OCI-LY7 (cell line): ENCODE data around the gene PHF20. TPM values are rescaled to one million over a fixed set of nuclear protein-coding genes. Genes with fewer than 3 reads are reported as not detected.

ENCODE experiments used
- BruUV-seq: library from RNA; stranded (reverse); fragments of 400-500 nt; replicated peaks from 2 replicates; lab custom pipeline; 2021; lab: Mats Ljungman, UMichigan
- CTCF ChIA-PET: fragments of 300-600 bp; sonication (Branson Sonifier 250); formaldehyde crosslinking; loops from one replicate; lab custom pipeline; 2022; ENCODE audit warnings: antibody characterized with exemption; ENCODE audit not compliant: unreplicated experiment; lab: Charles Lee
- POLR2A ChIA-PET: fragments of 300-600 bp; sonication (Branson Sonifier 250); formaldehyde crosslinking; loops from one replicate; lab custom pipeline; 2022; ENCODE audit warnings: antibody characterized with exemption; lab: Charles Lee
- DNase-seq: peaks from one replicate; pipeline ENCODE4 v3.0.0-alpha.2; 2015; ENCODE audit warnings: low spot score
- H2AFZ ChIP-seq: fragments of 200-600 bp; sonication (generic), shearing (Covaris generic); 2 replicates; pipeline ENCODE4 v1.6.1; 2014; ENCODE audit warnings: mild to moderate bottlenecking, antibody characterized with exemption, low read length, moderate library complexity
- H3K27ac ChIP-seq: fragments of 200-600 bp; sonication (generic); 2 replicates; pipeline ENCODE4 v1.5.1; 2014; ENCODE audit warnings: mixed run types, low read depth, mild to moderate bottlenecking, moderate library complexity, low read length, inconsistent platforms; ENCODE audit not compliant: poor library complexity, severe bottlenecking
- H3K36me3 ChIP-seq: fragments of 200-600 bp; sonication (generic); 2 replicates; pipeline ENCODE4 v1.6.1; 2014; ENCODE audit warnings: mild to moderate bottlenecking, antibody characterized with exemption, low read length, moderate library complexity, mixed read lengths; ENCODE audit not compliant: insufficient read depth
- H3K4me1 ChIP-seq: fragments of 200-600 bp; sonication (generic); 2 replicates; pipeline ENCODE4 v1.5.1; 2014; ENCODE audit warnings: mild to moderate bottlenecking, low read length; ENCODE audit not compliant: insufficient read depth, poor library complexity, severe bottlenecking
- H3K4me2 ChIP-seq: fragments of 200-600 bp; sonication (generic); 2 replicates; pipeline ENCODE4 v1.6.1; 2014; ENCODE audit warnings: mild to moderate bottlenecking, low read length
- H3K4me3 ChIP-seq: fragments of 200-600 bp; sonication (generic); 2 replicates; pipeline ENCODE4 v1.5.1; 2014; ENCODE audit warnings: mild to moderate bottlenecking, low read depth, low read length; ENCODE audit not compliant: poor library complexity, severe bottlenecking
- H3K79me2 ChIP-seq: fragments of 200-600 bp; sonication (generic); 2 replicates; pipeline ENCODE4 v1.6.1; 2016; ENCODE audit warnings: low read depth, mild to moderate bottlenecking, low read length, moderate library complexity, mixed read lengths; ENCODE audit not compliant: insufficient read depth
- H3K9me2 ChIP-seq: fragments of 200-600 bp; sonication (generic); 2 replicates; pipeline ENCODE4 v1.6.1; 2016; ENCODE audit warnings: mild to moderate bottlenecking, low read length, mixed read lengths; ENCODE audit not compliant: insufficient read depth
- H3K9me3 ChIP-seq: fragments of 200-600 bp; sonication (generic); 2 replicates; pipeline ENCODE4 v1.6.1; 2014; ENCODE audit warnings: mild to moderate bottlenecking, mixed run types, low read length, mixed read lengths
- H4K20me1 ChIP-seq: fragments of 200-600 bp; sonication (generic); 2 replicates; pipeline ENCODE4 v1.6.1; 2014; ENCODE audit warnings: mild to moderate bottlenecking, antibody characterized with exemption, low read length, moderate library complexity, mixed read lengths; ENCODE audit not compliant: insufficient read depth
- CTCF ChIP-seq: fragments of 200-600 bp; sonication (generic); conservative IDR thresholded peaks from 2 replicates; pipeline ENCODE4 v1.5.1; 2014; ENCODE audit warnings: mild to moderate bottlenecking, antibody characterized with exemption, low read length, moderate library complexity, mixed read lengths
- EZH2phosphoT487 ChIP-seq: fragments of 200-600 bp; sonication (generic); IDR thresholded peaks from 2 replicates; pipeline ENCODE4 v1.6.1; 2018; ENCODE audit warnings: low read depth, borderline replicate concordance, mild to moderate bottlenecking, mixed run types, antibody characterized with exemption, low read length, moderate library complexity, mixed read lengths
- intact Hi-C: fragments of 100-400 bp; cut with micrococcal nuclease; formaldehyde crosslinking; loops from one replicate; pipeline ENCODE4 v1.10.0; 2022; ENCODE audit not compliant: unreplicated experiment
- total RNA-seq, 2 experiments: library from RNA; depleted of rRNA in 1 of 2; stranded (reverse); fragments of >200 nt in 1 of 2; shearing (Covaris generic) in 1 of 2; gene quantifications; 2 replicates each; pipeline ENCODE4 v1.2.3, GENCODE V29; 2014 to 2022

The PHF20 gene
- total RNA-seq, 2 experiments from 2014 or later: 37.9 to 47.8 TPM

GRCh38 chr20:35988910-35989463 is 217.2 kb downstream of the PHF20 start:
- intact Hi-C loops: no loop called here
- Histone ChIP-seq H3K4me1 (peaks cover 25% of the 10 kb centered on the region), H3K9me3 (no peaks in the 10 kb centered on the region), H3K27ac (no peak overlapping the region), H3K79me2 (no peaks in the 10 kb centered on the region), H3K36me3 (no peaks in the 10 kb centered on the region), H2AFZ (no peak overlapping the region), H4K20me1 (no peaks in the 10 kb centered on the region), H3K4me3 (no peak overlapping the region), H3K4me2 (no peak overlapping the region), H3K9me2 (no peaks in the 10 kb centered on the region)
- DNase-seq: no peak
- no TSS peak for BruUV-seq
- TF ChIP-seq EZH2phosphoT487 (no peak), CTCF (no peak)
- ChIA-PET POLR2A (no interaction called here), CTCF (no interaction called here)

- no peak overlapping the region for H3K27ac ChIP-seq
- intact Hi-C loops: no loop called here
Measured at GRCh38 chr20:35991142-35991771, 219.4 kb downstream of the PHF20 start.

More at GRCh38 chr20:35991142-35991771, 219.4 kb downstream of the PHF20 start:
- H4K20me1 ChIP-seq: no peaks in the 10 kb centered on the region
- ChIA-PET CTCF (interaction anchor here (0.6 to 1.1 kb wide), 2 partner anchors 36 to 154 kb away, joined by 3 read pairs; no protein-coding TSS in a partner anchor), POLR2A (interaction anchor here (0.6 to 3.2 kb wide), 5 partner anchors 13 to 171 kb away, joined by 3 to 16 read pairs (median 7); partner anchors contain the start of gene SCAND1)
- no peaks in the 10 kb centered on the region for H3K9me2 ChIP-seq
- H3K4me3 ChIP-seq: no peak overlapping the region
- TF ChIP-seq CTCF (peak; percentile 82), EZH2phosphoT487 (no peak)
- BruUV-seq: no TSS peak
- no peaks in the 10 kb centered on the region for H3K36me3 ChIP-seq
- no peaks in the 10 kb centered on the region for H3K79me2 ChIP-seq
- peaks cover 20% of the 10 kb centered on the region for H3K4me1 ChIP-seq
- 0 out of 2 replicates have a peak overlapping the region, but pooled peaks have one; percentile 26 for H2AFZ ChIP-seq
- peak; percentile 68 for DNase-seq
- no peaks in the 10 kb centered on the region for H3K9me3 ChIP-seq
- no peak overlapping the region for H3K4me2 ChIP-seq
